MM.1S (cell line): ENCODE data around the gene LPA.

Experiments used
- DNase-seq: peaks from one replicate; pipeline ENCODE4 v3.0.0-alpha.2; 2015
- H2AFZ ChIP-seq: fragments of 300-600 bp; sonication (generic); 2 replicates; pipeline ENCODE4 v1.6.0; 2016; ENCODE audit warnings: antibody characterized with exemption, low read length
- H3F3A ChIP-seq: fragments of 300-600 bp; sonication (generic); 2 replicates; pipeline ENCODE4 v1.6.1; 2016; ENCODE audit warnings: mild to moderate bottlenecking, antibody characterized with exemption, low read length, moderate library complexity, mixed read lengths; ENCODE audit not compliant: insufficient read depth
- H3K27ac ChIP-seq: fragments of 300-600 bp; sonication (generic); 2 replicates; pipeline ENCODE4 v1.5.1; 2016; ENCODE audit warnings: mild to moderate bottlenecking, low read length
- H3K27me3 ChIP-seq: fragments of 300-600 bp; sonication (generic); replicated peaks from 2 replicates; pipeline ENCODE4 v1.6.0; 2016; ENCODE audit warnings: low read length; ENCODE audit not compliant: insufficient read depth
- H3K36me3 ChIP-seq: fragments of 300-600 bp; sonication (generic); replicated peaks from 2 replicates; pipeline ENCODE4 v1.6.1; 2016; ENCODE audit warnings: mild to moderate bottlenecking, low read length, mixed read lengths; ENCODE audit not compliant: insufficient read depth
- H3K4me1 ChIP-seq: fragments of 300-600 bp; sonication (generic); 2 replicates; pipeline ENCODE4 v1.6.1; 2016; ENCODE audit warnings: low read length, mixed read lengths
- H3K4me2 ChIP-seq: fragments of 300-600 bp; sonication (generic); 2 replicates; pipeline ENCODE4 v1.6.0; 2016; ENCODE audit warnings: low read depth, low read length
- H3K4me3 ChIP-seq: fragments of 300-600 bp; sonication (generic); 2 replicates; pipeline ENCODE4 v1.5.1; 2016; ENCODE audit warnings: low read length, mixed read lengths
- H3K79me2 ChIP-seq: fragments of 300-600 bp; sonication (generic); 2 replicates; pipeline ENCODE4 v1.6.1; 2016; ENCODE audit warnings: mixed run types, low read length, mixed read lengths
- H3K9ac ChIP-seq: fragments of 300-600 bp; sonication (generic); 2 replicates; pipeline ENCODE4 v1.6.1; 2016; ENCODE audit warnings: low read length, mixed read lengths
- H3K9me2 ChIP-seq: fragments of 300-600 bp; sonication (generic); replicated peaks from 2 replicates; pipeline ENCODE4 v1.6.1; 2016; ENCODE audit warnings: mild to moderate bottlenecking, low read length, mixed read lengths; ENCODE audit not compliant: insufficient read depth
- H3K9me3 ChIP-seq: fragments of 300-600 bp; sonication (generic); replicated peaks from 2 replicates; pipeline ENCODE4 v1.6.1; 2016; ENCODE audit warnings: mild to moderate bottlenecking, low read length, mixed read lengths; ENCODE audit not compliant: insufficient read depth
- H4K20me1 ChIP-seq: fragments of 300-600 bp; sonication (generic); 2 replicates; pipeline ENCODE4 v1.6.1; 2016; ENCODE audit warnings: mild to moderate bottlenecking, low read length, moderate library complexity, mixed read lengths; ENCODE audit not compliant: insufficient read depth
- CTCF ChIP-seq: fragments of 300-600 bp; sonication (generic); IDR thresholded peaks from 2 replicates; pipeline ENCODE4 v1.5.1; 2016; ENCODE audit warnings: antibody characterized with exemption, low read length, mixed read lengths
- EZH2 ChIP-seq: fragments of 300-600 bp; sonication (generic); optimal IDR thresholded peaks from 2 replicates; pipeline ENCODE3; 2017; ENCODE audit warnings: low read depth, mild to moderate bottlenecking, antibody characterized with exemption, low read length, mixed read lengths
- EZH2phosphoT487 ChIP-seq: fragments of 300-600 bp; sonication (generic); IDR thresholded peaks from 2 replicates; pipeline ENCODE4 v1.6.1; 2018; ENCODE audit warnings: antibody characterized with exemption, low read length

The LPA gene

GRCh38 chr6:160505970-160506369 lies 158.1 kb downstream of the LPA start:
- H3K36me3 ChIP-seq, result no peaks in the 10 kb centered on the region
- no peaks in the 10 kb centered on the region for H3K9me2 ChIP-seq
- H4K20me1 ChIP-seq, result no peaks in the 10 kb centered on the region
- H3K9ac ChIP-seq, result no peak overlapping the region
- H3K4me3 ChIP-seq, result no peak overlapping the region
- no peaks in the 10 kb centered on the region for H3K9me3 ChIP-seq
- no peaks in the 10 kb centered on the region for H3F3A ChIP-seq
- H2AFZ ChIP-seq, result no peak overlapping the region
- H3K4me2 ChIP-seq, result no peak overlapping the region
- H3K27me3 ChIP-seq, result no peaks in the 10 kb centered on the region
- no peaks in the 10 kb centered on the region for H3K4me1 ChIP-seq
- DNase-seq, result no peak
- TF ChIP-seq EZH2phosphoT487 (no peak), EZH2 (no peak), CTCF (no peak)
- no peaks in the 10 kb centered on the region for H3K79me2 ChIP-seq
- no peak overlapping the region for H3K27ac ChIP-seq

GRCh38 chr6:160500639-160501038 lies 163.4 kb downstream of the LPA start:
- no peaks in the 10 kb centered on the region for H3K4me1 ChIP-seq
- no peaks in the 10 kb centered on the region for H3K79me2 ChIP-seq
- no peaks in the 10 kb centered on the region for H3K9me2 ChIP-seq
- no peak overlapping the region for H3K4me2 ChIP-seq
- H3K27ac ChIP-seq, result no peak overlapping the region
- no peak overlapping the region for H3K9ac ChIP-seq
- no peak overlapping the region for H3K4me3 ChIP-seq
- H3K36me3 ChIP-seq, result no peaks in the 10 kb centered on the region
- no peak for DNase-seq
- TF ChIP-seq CTCF, result no peak
- TF ChIP-seq EZH2, result no peak
- TF ChIP-seq EZH2phosphoT487, result no peak
- no peaks in the 10 kb centered on the region for H3K27me3 ChIP-seq
- H3K9me3 ChIP-seq, result no peaks in the 10 kb centered on the region
- H2AFZ ChIP-seq, result no peak overlapping the region
- H3F3A ChIP-seq, result no peaks in the 10 kb centered on the region
- no peaks in the 10 kb centered on the region for H4K20me1 ChIP-seq

GRCh38 chr6:160494576-160494975 lies 169.5 kb downstream of the LPA start:
- Histone ChIP-seq H3K4me1 (no peaks in the 10 kb centered on the region), H3K9me2 (no peaks in the 10 kb centered on the region), H3K4me3 (no peak overlapping the region), H3K36me3 (no peaks in the 10 kb centered on the region), H3K9me3 (no peaks in the 10 kb centered on the region), H3K4me2 (no peak overlapping the region), H2AFZ (no peak overlapping the region), H3K9ac (no peak overlapping the region), H4K20me1 (no peaks in the 10 kb centered on the region), H3K79me2 (no peaks in the 10 kb centered on the region), H3K27ac (no peak overlapping the region), H3F3A (no peaks in the 10 kb centered on the region), H3K27me3 (no peaks in the 10 kb centered on the region)
- TF ChIP-seq EZH2phosphoT487, result no peak
- TF ChIP-seq EZH2, result no peak
- no peak for TF ChIP-seq CTCF
- DNase-seq, result no peak
